ENCODE data around the gene MARCO.

- TF ChIP-seq RARB (CRISPR knock-in tag; IDR thresholded peaks at IDR 0.05) (no peak), ZFP3 (CRISPR knock-in tag; IDR thresholded peaks at IDR 0.05) (no peak), ESRRG (CRISPR knock-in tag; IDR thresholded peaks at IDR 0.05) (no peak), ZC3H10 (CRISPR knock-in tag; IDR thresholded peaks at IDR 0.05) (no peak), TCF4 (CRISPR knock-in tag; IDR thresholded peaks at IDR 0.05; ENCODE audit: borderline replicate concordance) (no peak)
Measured at GRCh38 chr2:119029297-119029696, 87.3 kb downstream of the MARCO start.

All from SK-N-SH treated with all-trans-retinoic acid at 6 μM for 48 hours (cell line).